ENCODE results near the gene ASS1.

DNA sequence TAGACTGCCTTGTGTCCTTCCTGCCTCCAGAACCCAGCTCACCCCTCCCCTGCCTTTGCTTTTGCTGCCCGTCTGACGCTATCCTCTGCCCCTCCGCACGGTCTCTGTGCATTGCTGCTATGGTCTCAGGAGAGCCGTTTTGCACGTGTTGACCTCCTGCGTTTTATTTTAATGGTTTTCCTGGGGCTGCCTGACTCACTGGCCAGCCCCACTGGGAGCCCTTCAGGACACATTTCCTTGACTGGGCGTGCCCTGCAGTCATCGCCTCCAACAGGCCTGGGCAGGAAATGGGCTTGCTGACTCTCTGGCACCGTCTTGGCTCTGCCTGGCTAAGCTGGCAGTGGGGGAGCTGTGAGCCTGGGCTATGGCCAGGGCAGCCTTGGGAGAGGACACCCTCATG lies 17.9 kb upstream of the ASS1 start:
- TF ChIP-seq, protein P1, sequence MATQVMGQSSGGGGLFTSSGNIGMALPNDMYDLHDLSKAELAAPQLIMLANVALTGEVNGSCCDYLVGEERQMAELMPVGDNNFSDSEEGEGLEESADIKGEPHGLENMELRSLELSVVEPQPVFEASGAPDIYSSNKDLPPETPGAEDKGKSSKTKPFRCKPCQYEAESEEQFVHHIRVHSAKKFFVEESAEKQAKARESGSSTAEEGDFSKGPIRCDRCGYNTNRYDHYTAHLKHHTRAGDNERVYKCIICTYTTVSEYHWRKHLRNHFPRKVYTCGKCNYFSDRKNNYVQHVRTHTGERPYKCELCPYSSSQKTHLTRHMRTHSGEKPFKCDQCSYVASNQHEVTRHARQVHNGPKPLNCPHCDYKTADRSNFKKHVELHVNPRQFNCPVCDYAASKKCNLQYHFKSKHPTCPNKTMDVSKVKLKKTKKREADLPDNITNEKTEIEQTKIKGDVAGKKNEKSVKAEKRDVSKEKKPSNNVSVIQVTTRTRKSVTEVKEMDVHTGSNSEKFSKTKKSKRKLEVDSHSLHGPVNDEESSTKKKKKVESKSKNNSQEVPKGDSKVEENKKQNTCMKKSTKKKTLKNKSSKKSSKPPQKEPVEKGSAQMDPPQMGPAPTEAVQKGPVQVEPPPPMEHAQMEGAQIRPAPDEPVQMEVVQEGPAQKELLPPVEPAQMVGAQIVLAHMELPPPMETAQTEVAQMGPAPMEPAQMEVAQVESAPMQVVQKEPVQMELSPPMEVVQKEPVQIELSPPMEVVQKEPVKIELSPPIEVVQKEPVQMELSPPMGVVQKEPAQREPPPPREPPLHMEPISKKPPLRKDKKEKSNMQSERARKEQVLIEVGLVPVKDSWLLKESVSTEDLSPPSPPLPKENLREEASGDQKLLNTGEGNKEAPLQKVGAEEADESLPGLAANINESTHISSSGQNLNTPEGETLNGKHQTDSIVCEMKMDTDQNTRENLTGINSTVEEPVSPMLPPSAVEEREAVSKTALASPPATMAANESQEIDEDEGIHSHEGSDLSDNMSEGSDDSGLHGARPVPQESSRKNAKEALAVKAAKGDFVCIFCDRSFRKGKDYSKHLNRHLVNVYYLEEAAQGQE (IDR thresholded peaks at IDR 0.05), result no peak
- TF ChIP-seq JUN (IDR thresholded peaks at IDR 0.05) (no peak), CHD2 (IDR thresholded peaks at IDR 0.05; ENCODE audit: low read length, partially characterized antibody) (no peak)
- TF ChIP-seq, protein P2, sequence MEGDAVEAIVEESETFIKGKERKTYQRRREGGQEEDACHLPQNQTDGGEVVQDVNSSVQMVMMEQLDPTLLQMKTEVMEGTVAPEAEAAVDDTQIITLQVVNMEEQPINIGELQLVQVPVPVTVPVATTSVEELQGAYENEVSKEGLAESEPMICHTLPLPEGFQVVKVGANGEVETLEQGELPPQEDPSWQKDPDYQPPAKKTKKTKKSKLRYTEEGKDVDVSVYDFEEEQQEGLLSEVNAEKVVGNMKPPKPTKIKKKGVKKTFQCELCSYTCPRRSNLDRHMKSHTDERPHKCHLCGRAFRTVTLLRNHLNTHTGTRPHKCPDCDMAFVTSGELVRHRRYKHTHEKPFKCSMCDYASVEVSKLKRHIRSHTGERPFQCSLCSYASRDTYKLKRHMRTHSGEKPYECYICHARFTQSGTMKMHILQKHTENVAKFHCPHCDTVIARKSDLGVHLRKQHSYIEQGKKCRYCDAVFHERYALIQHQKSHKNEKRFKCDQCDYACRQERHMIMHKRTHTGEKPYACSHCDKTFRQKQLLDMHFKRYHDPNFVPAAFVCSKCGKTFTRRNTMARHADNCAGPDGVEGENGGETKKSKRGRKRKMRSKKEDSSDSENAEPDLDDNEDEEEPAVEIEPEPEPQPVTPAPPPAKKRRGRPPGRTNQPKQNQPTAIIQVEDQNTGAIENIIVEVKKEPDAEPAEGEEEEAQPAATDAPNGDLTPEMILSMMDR (IDR thresholded peaks at IDR 0.05), result no peak

All from A549 (cell line).